Measurements from ENCODE around the gene SNX32. TPM values are rescaled to one million over a fixed set of nuclear protein-coding genes. Genes with fewer than 3 reads are reported as not detected.

Gene SNX32
- polyA plus RNA-seq, 1 donor (not counting 4 experiments of a cell fraction or from before 2014, with no cell fraction given) = 0.12 TPM

DNA sequence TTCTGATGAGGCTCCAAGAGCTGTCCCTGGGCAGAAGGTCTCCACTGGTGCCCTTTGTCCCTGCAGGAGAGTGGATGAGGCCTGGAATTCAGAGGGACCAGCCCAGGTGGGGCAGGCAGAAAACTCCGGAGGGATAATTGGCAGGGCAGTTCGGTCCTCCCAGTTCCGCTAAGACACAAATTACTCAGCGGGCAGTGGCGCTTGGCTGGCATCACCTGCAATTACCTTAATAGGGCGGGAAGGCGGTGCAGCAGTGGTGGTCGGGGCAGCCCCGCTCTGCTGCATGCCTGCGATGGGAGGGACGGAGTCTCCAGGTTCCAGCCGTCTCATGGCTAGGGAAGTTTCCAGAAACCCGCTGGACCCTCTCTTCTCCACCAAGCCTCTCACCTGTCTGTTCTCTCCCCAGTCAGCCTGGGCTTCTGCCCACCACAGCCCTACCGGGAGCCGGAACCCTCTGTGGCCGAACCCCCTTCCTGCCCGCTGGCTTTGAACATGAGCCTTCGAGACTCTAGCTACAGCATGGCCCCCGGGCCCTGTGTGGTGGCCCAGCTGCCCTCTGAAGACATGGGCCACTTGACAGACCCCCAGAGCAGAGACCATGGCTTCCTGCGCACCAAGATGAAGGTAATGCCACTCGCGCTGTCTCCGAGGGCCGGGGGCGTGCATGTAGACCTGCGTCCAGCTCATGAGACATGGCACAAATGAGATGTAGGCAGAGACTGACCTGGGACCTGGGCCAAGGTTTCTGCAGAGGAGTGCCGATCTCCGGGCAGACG, 40.0 kb upstream of the SNX32 start:
- Histone ChIP-seq H4K20me1 (ENCODE audit: control insufficient read depth, extremely low read depth, insufficient read depth, low read length) (no peaks in the 10 kb centered on the region), H3K9me3 (ENCODE audit: control insufficient read depth, low read depth, low read length) (no peaks in the 10 kb centered on the region), H3K4me1 (ENCODE audit: control insufficient read depth, extremely low read depth, insufficient read depth, low read length) (peaks cover 32% of the 10 kb centered on the region), H3K4me3 (ENCODE audit: control insufficient read depth in 2 of 3, extremely low read depth in 1 of 3, insufficient read depth in 2 of 3, low read depth in 1 of 3, low read length in 3 of 3) (no peak overlapping the region), H3K9ac (ENCODE audit: control insufficient read depth, extremely low read depth, insufficient read depth, low read length) (no peak overlapping the region), H3K79me2 (ENCODE audit: control insufficient read depth, insufficient read depth, low read length) (no peaks in the 10 kb centered on the region), H3K36me3 (ENCODE audit: control insufficient read depth in 2 of 2, extremely low read depth in 1 of 2, insufficient read depth in 2 of 2, low read length in 2 of 2) (peaks cover 2 to 3% of the 10 kb centered on the region in 2 experiments), H3K27ac (ENCODE audit: control insufficient read depth, insufficient read depth, low read length) (no peak overlapping the region), H2AFZ (ENCODE audit: control insufficient read depth, low read length) (no peak overlapping the region), H3K4me2 (ENCODE audit: control insufficient read depth, extremely low read depth, insufficient read depth, low read depth, low read length) (peak overlapping the region; percentile 0), H3K9me1 (ENCODE audit: control insufficient read depth, extremely low read depth, insufficient read depth, low read length) (no peaks in the 10 kb centered on the region), H3K27me3 (ENCODE audit: control insufficient read depth, extremely low read depth, insufficient read depth, low read length) (peaks cover 5% of the 10 kb centered on the region)
- FAIRE-seq = no peak
- dilution Hi-C loops (cut with MboI; ENCODE audit: extremely low pct_ligation_motif_present, low sequenced_read_pairs) = no loop called here
- TF ChIP-seq CTCF (optimal IDR thresholded peaks at IDR 0.05 in 1 of 3, IDR thresholded peaks at IDR 0.05 in 1 of 3, conservative IDR thresholded peaks at IDR 0.05 in 1 of 3; ENCODE audit: extremely low read depth in 1 of 3, insufficient read depth in 2 of 3, low read length in 3 of 3) = no peak
- no peak for TF ChIP-seq EZH2 (IDR thresholded peaks at IDR 0.05; ENCODE audit: low read length)
- no peak for DNase-seq (ENCODE audit: low read depth, low spot score)

DNA sequence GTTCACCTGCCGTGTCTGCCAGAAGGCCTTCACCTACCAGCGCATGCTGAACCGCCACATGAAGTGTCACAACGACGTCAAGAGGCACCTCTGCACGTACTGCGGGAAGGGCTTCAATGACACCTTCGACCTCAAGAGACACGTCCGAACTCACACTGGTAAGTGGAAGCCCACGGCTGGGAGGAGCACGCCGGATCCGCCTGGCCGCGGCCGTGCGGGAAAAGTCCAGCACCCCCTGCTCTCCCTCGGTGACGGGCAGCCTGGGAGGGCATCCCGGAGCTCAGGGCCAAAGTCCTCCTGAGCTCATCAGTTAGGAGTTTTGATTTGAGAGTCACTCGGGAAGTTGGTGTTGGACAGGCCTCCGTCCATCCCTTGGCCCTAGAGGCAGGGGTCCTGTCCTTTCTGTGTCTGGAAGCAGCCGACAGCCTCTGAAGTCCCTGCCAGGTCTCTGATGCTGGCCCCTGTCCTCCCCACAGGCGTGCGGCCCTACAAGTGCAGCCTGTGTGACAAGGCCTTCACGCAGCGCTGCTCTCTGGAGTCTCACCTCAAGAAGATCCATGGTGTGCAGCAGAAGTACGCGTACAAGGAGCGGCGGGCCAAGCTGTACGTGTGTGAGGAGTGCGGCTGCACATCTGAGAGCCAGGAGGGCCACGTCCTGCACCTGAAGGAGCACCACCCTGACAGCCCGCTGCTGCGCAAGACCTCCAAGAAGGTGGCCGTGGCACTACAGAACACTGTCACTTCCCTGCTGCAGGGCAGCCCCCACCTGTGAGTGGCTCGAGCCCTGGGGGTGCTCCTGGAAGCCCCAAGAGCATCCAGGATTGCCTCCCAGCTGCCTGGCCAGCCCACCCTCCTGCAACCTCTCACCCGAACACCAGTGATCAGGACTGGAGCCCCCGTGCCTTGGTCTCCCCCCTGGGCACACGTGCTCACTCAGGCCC, 38.9 kb upstream of the SNX32 start:
- H3K27me3 ChIP-seq (ENCODE audit: control insufficient read depth, extremely low read depth, insufficient read depth, low read length) = no peaks in the 10 kb centered on the region
- TF ChIP-seq CTCF (optimal IDR thresholded peaks at IDR 0.05 in 1 of 3, IDR thresholded peaks at IDR 0.05 in 1 of 3, conservative IDR thresholded peaks at IDR 0.05 in 1 of 3; ENCODE audit: extremely low read depth in 1 of 3, insufficient read depth in 2 of 3, low read length in 3 of 3) (no peak), EZH2 (IDR thresholded peaks at IDR 0.05; ENCODE audit: low read length) (no peak)
- H3K4me2 ChIP-seq (ENCODE audit: control insufficient read depth, extremely low read depth, insufficient read depth, low read depth, low read length) = no peak overlapping the region
- H3K9me1 ChIP-seq (ENCODE audit: control insufficient read depth, extremely low read depth, insufficient read depth, low read length) = no peaks in the 10 kb centered on the region
- no peaks in the 10 kb centered on the region for H3K9me3 ChIP-seq (ENCODE audit: control insufficient read depth, low read depth, low read length)
- H4K20me1 ChIP-seq (ENCODE audit: control insufficient read depth, extremely low read depth, insufficient read depth, low read length) = no peaks in the 10 kb centered on the region
- H3K4me1 ChIP-seq (ENCODE audit: control insufficient read depth, extremely low read depth, insufficient read depth, low read length) = peaks cover 32% of the 10 kb centered on the region
- no peak overlapping the region for H2AFZ ChIP-seq (ENCODE audit: control insufficient read depth, low read length)
- no peak overlapping the region for H3K4me3 ChIP-seq (ENCODE audit: control insufficient read depth in 2 of 3, extremely low read depth in 1 of 3, insufficient read depth in 2 of 3, low read depth in 1 of 3, low read length in 3 of 3)
- no peak for FAIRE-seq
- H3K36me3 ChIP-seq (ENCODE audit: control insufficient read depth in 2 of 2, extremely low read depth in 1 of 2, insufficient read depth in 2 of 2, low read length in 2 of 2) = peaks cover 2 to 3% of the 10 kb centered on the region in 2 experiments
- H3K27ac ChIP-seq (ENCODE audit: control insufficient read depth, insufficient read depth, low read length) = no peak overlapping the region
- DNase-seq (ENCODE audit: low read depth, low spot score) = no peak
- dilution Hi-C loops (cut with MboI; ENCODE audit: extremely low pct_ligation_motif_present, low sequenced_read_pairs) = no loop called here
- no peaks in the 10 kb centered on the region for H3K79me2 ChIP-seq (ENCODE audit: control insufficient read depth, insufficient read depth, low read length)
- no peak overlapping the region for H3K9ac ChIP-seq (ENCODE audit: control insufficient read depth, extremely low read depth, insufficient read depth, low read length)

All from keratinocyte (primary cell).